Measurements from ENCODE around the gene VTI1A.

The VTI1A gene

GRCh38 chr10:112434988-112435619 is 11.9 kb upstream of the VTI1A start:
- Histone ChIP-seq H3K27me3 (ENCODE audit: control insufficient read depth, insufficient read depth, low read length) (no peaks in the 10 kb centered on the region), H3K27ac (no peak overlapping the region), H3K4me2 (ENCODE audit: low read length) (no peak overlapping the region), H3K79me2 (no peaks in the 10 kb centered on the region), H3K4me3 (ENCODE audit: low read depth, low read length) (no peak overlapping the region), H3K9me3 (ENCODE audit: control insufficient read depth, low read length) (no peaks in the 10 kb centered on the region), H3K36me3 (ENCODE audit: control insufficient read depth, insufficient read depth, low read length) (no peaks in the 10 kb centered on the region), H3K4me1 (no peaks in the 10 kb centered on the region), H2AFZ (no peak overlapping the region), H3K9ac (no peak overlapping the region)
- TF ChIP-seq CTCF (IDR thresholded peaks at IDR 0.05) = peak; percentile 21

GRCh38 chr10:112438356-112438755 is 8.7 kb upstream of the VTI1A start:
- Histone ChIP-seq H3K9ac (no peak overlapping the region), H3K79me2 (no peaks in the 10 kb centered on the region), H3K4me2 (ENCODE audit: low read length) (no peak overlapping the region), H3K4me3 (ENCODE audit: low read depth, low read length) (no peak overlapping the region), H3K27ac (no peak overlapping the region), H3K27me3 (ENCODE audit: control insufficient read depth, insufficient read depth, low read length) (no peaks in the 10 kb centered on the region), H2AFZ (no peak overlapping the region), H3K9me3 (ENCODE audit: control insufficient read depth, low read length) (no peaks in the 10 kb centered on the region), H3K4me1 (no peaks in the 10 kb centered on the region), H3K36me3 (ENCODE audit: control insufficient read depth, insufficient read depth, low read length) (no peaks in the 10 kb centered on the region)
- no peak for TF ChIP-seq CTCF (IDR thresholded peaks at IDR 0.05)

GRCh38 chr10:112441520-112441919 is 5.5 kb upstream of the VTI1A start:
- H3K9ac ChIP-seq = no peak overlapping the region
- no peaks in the 10 kb centered on the region for H3K36me3 ChIP-seq (ENCODE audit: control insufficient read depth, insufficient read depth, low read length)
- TF ChIP-seq CTCF (IDR thresholded peaks at IDR 0.05) = no peak
- no peaks in the 10 kb centered on the region for H3K79me2 ChIP-seq
- no peak overlapping the region for H2AFZ ChIP-seq
- no peaks in the 10 kb centered on the region for H3K27me3 ChIP-seq (ENCODE audit: control insufficient read depth, insufficient read depth, low read length)
- H3K4me1 ChIP-seq = peaks cover 3% of the 10 kb centered on the region
- no peak overlapping the region for H3K27ac ChIP-seq
- no peak overlapping the region for H3K4me3 ChIP-seq (ENCODE audit: low read depth, low read length)
- no peak overlapping the region for H3K4me2 ChIP-seq (ENCODE audit: low read length)
- H3K9me3 ChIP-seq (ENCODE audit: control insufficient read depth, low read length) = no peaks in the 10 kb centered on the region

- Histone ChIP-seq H2AFZ (no peak overlapping the region), H3K36me3 (ENCODE audit: control insufficient read depth, insufficient read depth, low read length) (no peaks in the 10 kb centered on the region), H3K79me2 (no peaks in the 10 kb centered on the region), H3K9ac (no peak overlapping the region), H3K27ac (no peak overlapping the region), H3K4me1 (peaks cover 3% of the 10 kb centered on the region), H3K4me3 (ENCODE audit: low read depth, low read length) (no peak overlapping the region), H3K9me3 (ENCODE audit: control insufficient read depth, low read length) (no peaks in the 10 kb centered on the region), H3K4me2 (ENCODE audit: low read length) (no peak overlapping the region), H3K27me3 (ENCODE audit: control insufficient read depth, insufficient read depth, low read length) (no peaks in the 10 kb centered on the region)
- TF ChIP-seq CTCF (IDR thresholded peaks at IDR 0.05) = no peak
Observed at GRCh38 chr10:112442063-112442462, 5.0 kb upstream of the VTI1A start.
